GM12874 (cell line): ENCODE measurements around the gene SLC10A7.

Source experiments
- CTCF ChIP-seq: IDR thresholded peaks from 2 replicates; pipeline ENCODE4 v1.5.1; 2011; ENCODE audit warnings: low read depth, mild to moderate bottlenecking, control low read depth, low read length, moderate library complexity; ENCODE audit not compliant: insufficient read depth

Gene SLC10A7

DNA sequence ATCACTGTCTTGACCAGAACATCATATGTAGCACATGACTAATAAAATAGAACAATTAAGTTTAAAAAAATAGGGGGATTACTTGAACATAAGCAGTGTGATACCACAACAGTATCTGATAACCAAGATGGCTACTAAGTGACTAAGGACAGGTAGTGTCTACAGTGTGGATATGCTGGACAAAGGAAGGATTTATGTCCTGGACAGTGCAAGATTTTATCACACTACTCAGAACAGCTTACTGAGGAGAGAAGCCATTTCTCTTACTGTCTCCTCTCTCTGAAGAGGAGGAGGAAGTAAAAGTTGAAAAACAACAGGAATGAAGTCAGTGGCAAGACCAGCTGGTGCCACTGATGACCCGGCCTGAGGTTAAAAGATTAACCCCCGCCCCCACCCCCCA, 4.0 kb upstream of the SLC10A7 start:
- TF ChIP-seq CTCF: no peak

GRCh38 chr4:146524663-146525062, 2.9 kb upstream of the SLC10A7 start:
- TF ChIP-seq CTCF: no peak

GRCh38 chr4:146522869-146523205, 1.1 kb upstream of the SLC10A7 start:
- no peak for TF ChIP-seq CTCF

GRCh38 chr4:146522098-146522868, 543 bp upstream of the SLC10A7 start:
- no peak for TF ChIP-seq CTCF

- TF ChIP-seq CTCF: no peak
Observed at GRCh38 chr4:146520896-146521540, 722 bp downstream of the SLC10A7 start.

GRCh38 chr4:146514651-146515357, 6.9 kb downstream of the SLC10A7 start:
- no peak for TF ChIP-seq CTCF

GRCh38 chr4:146513548-146513947, 8.2 kb downstream of the SLC10A7 start:
- no peak for TF ChIP-seq CTCF
